WTC11 (cell line): Measurements from ENCODE around the gene B4GALNT3.
A peak's percentile ranks its signal among the peaks of the same experiment; 100 is the strongest.

Source experiments
- EMX1 ChIP-seq: fragments of 250-450 bp; sonication (Bioruptor Pico); IDR thresholded peaks from 2 replicates; pipeline ENCODE4 v1.8.0; 2021; ENCODE audit warnings: mild to moderate bottlenecking
- TF ChIP-seq, protein P1 (sequence below): sonication (generic); formaldehyde crosslinking; IDR thresholded peaks from 2 replicates; pipeline ENCODE4 v1.8.1; 2023; ENCODE audit warnings: mild to moderate bottlenecking, missing genetic modification reagents, moderate library complexity
- TF ChIP-seq, protein P2 (sequence below): fragments of 200-600 bp; IDR thresholded peaks from 2 replicates; pipeline ENCODE4 v1.8.0; 2022; ENCODE audit warnings: antibody characterized with exemption
- TF ChIP-seq, protein P3 (sequence below): sonication (generic); formaldehyde crosslinking; IDR thresholded peaks from 2 replicates; pipeline ENCODE4 v1.8.1; 2023; ENCODE audit warnings: mild to moderate bottlenecking, missing genetic modification reagents, borderline replicate concordance

DNA sequence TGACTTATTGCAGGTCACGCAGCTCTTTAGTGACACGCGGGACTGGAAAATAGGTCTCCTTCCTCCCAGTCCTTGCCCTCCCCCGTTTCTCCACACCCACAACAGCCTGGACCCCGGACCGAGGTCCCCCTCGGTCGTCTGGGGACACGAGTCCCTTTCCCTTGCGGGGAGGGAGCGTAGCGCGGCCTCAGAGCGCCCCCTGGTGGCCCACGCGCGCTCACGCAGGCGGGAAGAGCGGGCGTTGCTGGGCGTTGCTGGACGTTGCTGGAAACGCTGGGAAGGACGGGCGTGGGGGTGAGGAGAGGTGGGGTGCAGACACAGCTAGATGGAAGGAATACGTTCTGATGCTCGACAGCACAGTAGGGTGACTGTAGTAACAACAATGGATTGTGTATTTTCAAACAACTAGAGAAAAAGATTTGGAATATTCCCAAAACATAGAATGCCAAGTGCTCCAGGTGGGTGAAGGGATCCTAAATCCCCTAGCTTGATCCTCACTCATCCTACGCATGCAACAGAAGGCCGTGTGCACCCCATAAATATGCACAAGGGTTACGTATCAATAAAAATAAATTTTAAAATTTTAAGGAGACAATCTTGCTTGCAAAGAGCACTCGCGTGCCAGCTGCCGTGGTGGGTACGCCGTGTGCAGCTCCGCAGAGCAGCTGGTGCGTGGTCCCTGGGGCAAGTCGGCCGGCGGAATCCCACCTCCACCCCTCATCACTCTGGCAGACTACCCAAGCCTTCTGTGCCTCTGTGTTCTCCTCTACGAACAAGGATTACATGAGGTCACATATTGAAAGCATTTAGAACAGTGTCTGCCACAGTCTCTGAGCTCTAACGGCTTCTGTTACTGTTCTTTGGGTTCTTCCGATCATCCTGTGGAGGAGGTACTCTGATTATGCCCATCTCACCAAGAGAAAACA is 87.4 kb downstream of the B4GALNT3 start:
- TF ChIP-seq, protein P1, sequence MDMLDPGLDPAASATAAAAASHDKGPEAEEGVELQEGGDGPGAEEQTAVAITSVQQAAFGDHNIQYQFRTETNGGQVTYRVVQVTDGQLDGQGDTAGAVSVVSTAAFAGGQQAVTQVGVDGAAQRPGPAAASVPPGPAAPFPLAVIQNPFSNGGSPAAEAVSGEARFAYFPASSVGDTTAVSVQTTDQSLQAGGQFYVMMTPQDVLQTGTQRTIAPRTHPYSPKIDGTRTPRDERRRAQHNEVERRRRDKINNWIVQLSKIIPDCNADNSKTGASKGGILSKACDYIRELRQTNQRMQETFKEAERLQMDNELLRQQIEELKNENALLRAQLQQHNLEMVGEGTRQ (CRISPR knock-in tag) = no peak
- TF ChIP-seq, protein P2, sequence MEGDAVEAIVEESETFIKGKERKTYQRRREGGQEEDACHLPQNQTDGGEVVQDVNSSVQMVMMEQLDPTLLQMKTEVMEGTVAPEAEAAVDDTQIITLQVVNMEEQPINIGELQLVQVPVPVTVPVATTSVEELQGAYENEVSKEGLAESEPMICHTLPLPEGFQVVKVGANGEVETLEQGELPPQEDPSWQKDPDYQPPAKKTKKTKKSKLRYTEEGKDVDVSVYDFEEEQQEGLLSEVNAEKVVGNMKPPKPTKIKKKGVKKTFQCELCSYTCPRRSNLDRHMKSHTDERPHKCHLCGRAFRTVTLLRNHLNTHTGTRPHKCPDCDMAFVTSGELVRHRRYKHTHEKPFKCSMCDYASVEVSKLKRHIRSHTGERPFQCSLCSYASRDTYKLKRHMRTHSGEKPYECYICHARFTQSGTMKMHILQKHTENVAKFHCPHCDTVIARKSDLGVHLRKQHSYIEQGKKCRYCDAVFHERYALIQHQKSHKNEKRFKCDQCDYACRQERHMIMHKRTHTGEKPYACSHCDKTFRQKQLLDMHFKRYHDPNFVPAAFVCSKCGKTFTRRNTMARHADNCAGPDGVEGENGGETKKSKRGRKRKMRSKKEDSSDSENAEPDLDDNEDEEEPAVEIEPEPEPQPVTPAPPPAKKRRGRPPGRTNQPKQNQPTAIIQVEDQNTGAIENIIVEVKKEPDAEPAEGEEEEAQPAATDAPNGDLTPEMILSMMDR = peak; percentile 99
- TF ChIP-seq, protein P3, sequence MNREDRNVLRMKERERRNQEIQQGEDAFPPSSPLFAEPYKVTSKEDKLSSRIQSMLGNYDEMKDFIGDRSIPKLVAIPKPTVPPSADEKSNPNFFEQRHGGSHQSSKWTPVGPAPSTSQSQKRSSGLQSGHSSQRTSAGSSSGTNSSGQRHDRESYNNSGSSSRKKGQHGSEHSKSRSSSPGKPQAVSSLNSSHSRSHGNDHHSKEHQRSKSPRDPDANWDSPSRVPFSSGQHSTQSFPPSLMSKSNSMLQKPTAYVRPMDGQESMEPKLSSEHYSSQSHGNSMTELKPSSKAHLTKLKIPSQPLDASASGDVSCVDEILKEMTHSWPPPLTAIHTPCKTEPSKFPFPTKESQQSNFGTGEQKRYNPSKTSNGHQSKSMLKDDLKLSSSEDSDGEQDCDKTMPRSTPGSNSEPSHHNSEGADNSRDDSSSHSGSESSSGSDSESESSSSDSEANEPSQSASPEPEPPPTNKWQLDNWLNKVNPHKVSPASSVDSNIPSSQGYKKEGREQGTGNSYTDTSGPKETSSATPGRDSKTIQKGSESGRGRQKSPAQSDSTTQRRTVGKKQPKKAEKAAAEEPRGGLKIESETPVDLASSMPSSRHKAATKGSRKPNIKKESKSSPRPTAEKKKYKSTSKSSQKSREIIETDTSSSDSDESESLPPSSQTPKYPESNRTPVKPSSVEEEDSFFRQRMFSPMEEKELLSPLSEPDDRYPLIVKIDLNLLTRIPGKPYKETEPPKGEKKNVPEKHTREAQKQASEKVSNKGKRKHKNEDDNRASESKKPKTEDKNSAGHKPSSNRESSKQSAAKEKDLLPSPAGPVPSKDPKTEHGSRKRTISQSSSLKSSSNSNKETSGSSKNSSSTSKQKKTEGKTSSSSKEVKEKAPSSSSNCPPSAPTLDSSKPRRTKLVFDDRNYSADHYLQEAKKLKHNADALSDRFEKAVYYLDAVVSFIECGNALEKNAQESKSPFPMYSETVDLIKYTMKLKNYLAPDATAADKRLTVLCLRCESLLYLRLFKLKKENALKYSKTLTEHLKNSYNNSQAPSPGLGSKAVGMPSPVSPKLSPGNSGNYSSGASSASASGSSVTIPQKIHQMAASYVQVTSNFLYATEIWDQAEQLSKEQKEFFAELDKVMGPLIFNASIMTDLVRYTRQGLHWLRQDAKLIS (CRISPR knock-in tag) = no peak
- TF ChIP-seq EMX1 (CRISPR knock-in tag) = no peak
